Breast epithelium (tissue), 4 donors: ENCODE results near the gene ITPR1. TPM values are rescaled to one million over a fixed set of nuclear protein-coding genes. Genes with fewer than 3 reads are reported as not detected.
"Not testable (repeated sequence)": the region's sequence is repeated elsewhere in the genome, so short reads cannot be mapped to it uniquely, and the experiment has no call there.

Experiments
- DNase-seq, 2 donors: peaks; one replicate each; pipeline ENCODE4 v3.0.0-alpha.2; 2019; ENCODE audit warnings: low spot score in 2 of 2
- H3K27ac ChIP-seq, 2 donors: fragments of 200-600 bp; sonication (generic) in 1 of 2; one replicate each; pipeline ENCODE4 v1.5.1; 2016 to 2019; ENCODE audit warnings: mild to moderate bottlenecking in 1 of 2
- H3K27me3 ChIP-seq, 2 donors: fragments of 200-600 bp; sonication (generic) in 1 of 2; one replicate each; pipeline versions ENCODE4 v1.5.1 to v1.6.0; 2017 to 2019; ENCODE audit warnings: control low read depth in 1 of 2, mild to moderate bottlenecking in 1 of 2
- H3K36me3 ChIP-seq: fragments of 200-600 bp; one replicate; pipeline ENCODE4 v1.5.1; 2019
- H3K4me1 ChIP-seq, 2 donors: fragments of 200-600 bp; sonication (generic); one replicate each; pipeline ENCODE4 v1.5.1; 2016 to 2019; ENCODE audit warnings: control low read depth in 1 of 2
- H3K4me3 ChIP-seq, 3 donors: fragments of 200-600 bp; sonication (generic); 1 replicate in 2 of 3; 2 replicates in 1 of 3; pipeline ENCODE4 v1.5.1; 2016 to 2019; ENCODE audit warnings: mild to moderate bottlenecking in 3 of 3, moderate library complexity in 2 of 3
- H3K9me3 ChIP-seq, 2 donors: fragments of 200-600 bp; sonication (generic) in 1 of 2; one replicate each; pipeline ENCODE4 v1.5.1; 2016 to 2019; ENCODE audit warnings: control low read depth in 1 of 2
- CTCF ChIP-seq, 3 donors: fragments of 450-650 bp; IDR thresholded peaks; one replicate each; pipeline ENCODE4 v1.5.1; 2016 to 2017; ENCODE audit warnings: antibody characterized with exemption in 3 of 3, mild to moderate bottlenecking in 3 of 3, moderate library complexity in 3 of 3
- POLR2A ChIP-seq: fragments of 450-650 bp; IDR thresholded peaks from one replicate; pipeline ENCODE4 v1.6.1; 2016; ENCODE audit warnings: antibody characterized with exemption, mild to moderate bottlenecking, moderate library complexity
- POLR2AphosphoS5 ChIP-seq, 3 donors: sonication (generic); formaldehyde crosslinking; IDR thresholded peaks; one replicate each; pipeline ENCODE4 v1.6.1; 2017; ENCODE audit warnings: antibody characterized with exemption in 3 of 3
- intact Hi-C: fragments of 100-400 bp; cut with DNase I; formaldehyde crosslinking; loops from one replicate; pipeline ENCODE4 v1.15.1; 2023; ENCODE audit warnings: low total_unique reads
- total RNA-seq, 3 donors: library from RNA; depleted of rRNA; stranded (reverse); fragments of >200 nt; gene quantifications; one replicate each; pipeline ENCODE4 v1.1.0, GENCODE V29; 2016

Gene ITPR1
- total RNA-seq, 3 donors from 2014 or later: 53.8 to 227 (median 174) TPM

GRCh38 chr3:4454142-4454541, 39.0 kb upstream of the ITPR1 start:
- no peaks in the 10 kb centered on the region for H3K9me3 ChIP-seq
- TF ChIP-seq POLR2AphosphoS5 (IDR thresholded peaks at IDR 0.05) (no peak), POLR2A (no peak), CTCF (IDR thresholded peaks at IDR 0.05) (no peak)
- intact Hi-C loops: no loop called here

DNA sequence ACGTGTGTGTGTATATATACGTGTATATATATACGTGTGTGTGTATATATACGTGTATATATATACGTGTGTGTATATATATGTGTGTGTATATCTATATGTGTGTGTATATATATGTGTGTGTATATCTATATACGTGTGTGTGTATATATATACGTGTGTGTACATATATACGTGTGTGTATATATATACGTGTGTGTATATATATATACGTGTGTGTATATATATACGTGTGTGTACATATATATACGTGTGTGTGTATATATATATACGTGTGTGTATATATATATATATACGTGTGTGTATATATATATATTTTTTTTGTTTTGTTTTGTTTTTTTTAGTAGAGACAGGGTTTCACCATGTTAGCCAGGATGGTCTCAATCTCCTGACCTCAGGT, 36.4 kb upstream of the ITPR1 start:
- H3K27ac ChIP-seq, H3K36me3 ChIP-seq, H3K27me3 ChIP-seq, H3K4me1 ChIP-seq, DNase-seq, H3K9me3 ChIP-seq, H3K4me3 ChIP-seq, intact Hi-C loops: not testable (repeated sequence)

More at GRCh38 chr3:4454142-4454541, 39.0 kb upstream of the ITPR1 start:
- no peaks in the 10 kb centered on the region for H3K36me3 ChIP-seq
- H3K27ac ChIP-seq: no peak overlapping the region
- H3K4me1 ChIP-seq: no peaks in the 10 kb centered on the region
- no peak for DNase-seq
- no peaks in the 10 kb centered on the region for H3K27me3 ChIP-seq
- no peak overlapping the region for H3K4me3 ChIP-seq

- H3K4me1 ChIP-seq: no peaks in the 10 kb centered on the region
- no peak overlapping the region for H3K4me3 ChIP-seq
- intact Hi-C loops: no loop called here
- H3K36me3 ChIP-seq: no peaks in the 10 kb centered on the region
- no peak for TF ChIP-seq POLR2AphosphoS5 (IDR thresholded peaks at IDR 0.05)
- no peak for TF ChIP-seq POLR2A
- TF ChIP-seq CTCF (IDR thresholded peaks at IDR 0.05): no peak
- H3K27me3 ChIP-seq: no peaks in the 10 kb centered on the region
- no peak for DNase-seq
- no peak overlapping the region for H3K27ac ChIP-seq
- no peaks in the 10 kb centered on the region for H3K9me3 ChIP-seq
Observed at GRCh38 chr3:4458961-4459360, 34.2 kb upstream of the ITPR1 start.

- DNase-seq: no peak
- intact Hi-C loops: no loop called here
- TF ChIP-seq POLR2A: no peak
- no peak for TF ChIP-seq CTCF (IDR thresholded peaks at IDR 0.05)
- TF ChIP-seq POLR2AphosphoS5 (IDR thresholded peaks at IDR 0.05): no peak
- Histone ChIP-seq H3K36me3 (no peaks in the 10 kb centered on the region), H3K27me3 (no peaks in the 10 kb centered on the region), H3K4me1 (no peaks in the 10 kb centered on the region), H3K9me3 (no peaks in the 10 kb centered on the region), H3K27ac (no peak overlapping the region), H3K4me3 (no peak overlapping the region)
Observed at GRCh38 chr3:4460334-4460733, 32.8 kb upstream of the ITPR1 start.

GRCh38 chr3:4461468-4462090, 31.6 kb upstream of the ITPR1 start:
- no peaks in the 10 kb centered on the region for H3K36me3 ChIP-seq
- H3K4me3 ChIP-seq: no peak overlapping the region
- intact Hi-C loops: no loop called here
- TF ChIP-seq POLR2AphosphoS5 (IDR thresholded peaks at IDR 0.05): no peak
- TF ChIP-seq CTCF (IDR thresholded peaks at IDR 0.05): no peak
- TF ChIP-seq POLR2A: no peak
- no peak overlapping the region for H3K27ac ChIP-seq
- no peaks in the 10 kb centered on the region for H3K4me1 ChIP-seq
- DNase-seq: no peak
- H3K27me3 ChIP-seq: no peaks in the 10 kb centered on the region
- no peaks in the 10 kb centered on the region for H3K9me3 ChIP-seq
